Breast epithelium (tissue), 4 donors: Measurements from ENCODE around the gene CPNE7. TPM values are rescaled to one million over a fixed set of nuclear protein-coding genes. Genes with fewer than 3 reads are reported as not detected.

Experiments used
- DNase-seq, 2 donors: peaks; one replicate each; pipeline ENCODE4 v3.0.0-alpha.2; 2019; ENCODE audit warnings: low spot score in 2 of 2
- H3K27ac ChIP-seq, 2 donors: fragments of 200-600 bp; sonication (generic) in 1 of 2; one replicate each; pipeline ENCODE4 v1.5.1; 2016 to 2019; ENCODE audit warnings: mild to moderate bottlenecking in 1 of 2
- H3K27me3 ChIP-seq, 2 donors: fragments of 200-600 bp; sonication (generic) in 1 of 2; one replicate each; pipeline versions ENCODE4 v1.5.1 to v1.6.0; 2017 to 2019; ENCODE audit warnings: control low read depth in 1 of 2, mild to moderate bottlenecking in 1 of 2
- H3K36me3 ChIP-seq: fragments of 200-600 bp; one replicate; pipeline ENCODE4 v1.5.1; 2019
- H3K4me1 ChIP-seq, 2 donors: fragments of 200-600 bp; sonication (generic); one replicate each; pipeline ENCODE4 v1.5.1; 2016 to 2019; ENCODE audit warnings: control low read depth in 1 of 2
- H3K4me3 ChIP-seq, 3 donors: fragments of 200-600 bp; sonication (generic); 1 replicate in 2 of 3; 2 replicates in 1 of 3; pipeline ENCODE4 v1.5.1; 2016 to 2019; ENCODE audit warnings: mild to moderate bottlenecking in 3 of 3, moderate library complexity in 2 of 3
- H3K9me3 ChIP-seq, 2 donors: fragments of 200-600 bp; sonication (generic) in 1 of 2; one replicate each; pipeline ENCODE4 v1.5.1; 2016 to 2019; ENCODE audit warnings: control low read depth in 1 of 2
- POLR2A ChIP-seq: fragments of 450-650 bp; IDR thresholded peaks from one replicate; pipeline ENCODE4 v1.6.1; 2016; ENCODE audit warnings: antibody characterized with exemption, mild to moderate bottlenecking, moderate library complexity
- POLR2AphosphoS5 ChIP-seq, 3 donors: sonication (generic); formaldehyde crosslinking; IDR thresholded peaks; one replicate each; pipeline ENCODE4 v1.6.1; 2017; ENCODE audit warnings: antibody characterized with exemption in 3 of 3
- intact Hi-C: fragments of 100-400 bp; cut with DNase I; formaldehyde crosslinking; loops from one replicate; pipeline ENCODE4 v1.15.1; 2023; ENCODE audit warnings: low total_unique reads
- total RNA-seq, 3 donors: library from RNA; depleted of rRNA; stranded (reverse); fragments of >200 nt; gene quantifications; one replicate each; pipeline ENCODE4 v1.1.0, GENCODE V29; 2016
- TF ChIP-seq, protein P1 (sequence below), 3 donors: fragments of 450-650 bp; IDR thresholded peaks; one replicate each; pipeline ENCODE4 v1.5.1; 2016 to 2017; ENCODE audit warnings: antibody characterized with exemption in 3 of 3, mild to moderate bottlenecking in 3 of 3, moderate library complexity in 3 of 3

CPNE7 gene
- total RNA-seq, 3 donors from 2014 or later = 1.2 to 4.9 TPM; not detected in 1

DNA sequence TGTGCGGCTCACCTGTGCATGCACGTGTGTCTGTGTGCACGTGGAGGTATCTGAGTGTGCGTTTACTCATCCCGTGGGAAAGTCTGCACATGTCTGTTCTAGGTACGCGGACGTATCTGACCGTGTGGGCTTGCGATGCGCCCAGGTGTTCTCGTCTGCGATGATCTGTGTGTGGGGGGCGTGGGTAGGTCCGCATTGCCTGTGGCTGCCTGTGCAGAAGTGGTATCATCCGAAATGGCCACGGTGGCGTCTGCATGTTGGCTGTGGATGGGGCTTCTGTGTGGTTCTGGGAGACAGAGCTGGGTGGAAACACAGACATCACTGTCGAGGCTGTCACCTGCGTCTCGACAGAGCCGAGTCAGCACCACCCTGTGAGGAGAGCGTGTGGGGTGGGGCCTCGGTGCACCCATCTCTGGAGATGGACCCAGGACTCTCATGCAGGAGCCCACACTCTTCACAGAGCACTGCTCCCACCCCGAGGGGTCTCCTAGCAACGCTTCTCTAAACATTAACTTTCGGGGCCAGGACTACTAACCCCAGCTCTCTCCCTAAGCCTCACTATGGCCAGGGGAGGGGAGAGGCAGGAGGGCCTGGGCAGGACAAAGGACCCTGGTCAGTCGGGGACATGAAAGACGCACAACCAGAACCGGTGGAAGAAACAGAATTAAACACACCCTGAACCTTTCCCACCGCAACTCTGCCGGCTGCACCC lies 46.3 kb downstream of the CPNE7 start:
- DNase-seq = no peak
- no peaks in the 10 kb centered on the region for H3K4me1 ChIP-seq
- TF ChIP-seq, protein P1, sequence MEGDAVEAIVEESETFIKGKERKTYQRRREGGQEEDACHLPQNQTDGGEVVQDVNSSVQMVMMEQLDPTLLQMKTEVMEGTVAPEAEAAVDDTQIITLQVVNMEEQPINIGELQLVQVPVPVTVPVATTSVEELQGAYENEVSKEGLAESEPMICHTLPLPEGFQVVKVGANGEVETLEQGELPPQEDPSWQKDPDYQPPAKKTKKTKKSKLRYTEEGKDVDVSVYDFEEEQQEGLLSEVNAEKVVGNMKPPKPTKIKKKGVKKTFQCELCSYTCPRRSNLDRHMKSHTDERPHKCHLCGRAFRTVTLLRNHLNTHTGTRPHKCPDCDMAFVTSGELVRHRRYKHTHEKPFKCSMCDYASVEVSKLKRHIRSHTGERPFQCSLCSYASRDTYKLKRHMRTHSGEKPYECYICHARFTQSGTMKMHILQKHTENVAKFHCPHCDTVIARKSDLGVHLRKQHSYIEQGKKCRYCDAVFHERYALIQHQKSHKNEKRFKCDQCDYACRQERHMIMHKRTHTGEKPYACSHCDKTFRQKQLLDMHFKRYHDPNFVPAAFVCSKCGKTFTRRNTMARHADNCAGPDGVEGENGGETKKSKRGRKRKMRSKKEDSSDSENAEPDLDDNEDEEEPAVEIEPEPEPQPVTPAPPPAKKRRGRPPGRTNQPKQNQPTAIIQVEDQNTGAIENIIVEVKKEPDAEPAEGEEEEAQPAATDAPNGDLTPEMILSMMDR (IDR thresholded peaks at IDR 0.05) = no peak
- no peak for TF ChIP-seq POLR2A
- no peak for TF ChIP-seq POLR2AphosphoS5 (IDR thresholded peaks at IDR 0.05)
- H3K27me3 ChIP-seq = peaks cover 0 to 10% of the 10 kb centered on the region in 2 donors
- H3K27ac ChIP-seq = no peak overlapping the region
- H3K9me3 ChIP-seq = no peaks in the 10 kb centered on the region
- intact Hi-C loops = loop anchor here (10.0 kb wide), 1 partner anchor 447 kb away; the partner anchor contains the start of gene CDH15
- H3K4me3 ChIP-seq = no peak overlapping the region
- no peaks in the 10 kb centered on the region for H3K36me3 ChIP-seq

DNA sequence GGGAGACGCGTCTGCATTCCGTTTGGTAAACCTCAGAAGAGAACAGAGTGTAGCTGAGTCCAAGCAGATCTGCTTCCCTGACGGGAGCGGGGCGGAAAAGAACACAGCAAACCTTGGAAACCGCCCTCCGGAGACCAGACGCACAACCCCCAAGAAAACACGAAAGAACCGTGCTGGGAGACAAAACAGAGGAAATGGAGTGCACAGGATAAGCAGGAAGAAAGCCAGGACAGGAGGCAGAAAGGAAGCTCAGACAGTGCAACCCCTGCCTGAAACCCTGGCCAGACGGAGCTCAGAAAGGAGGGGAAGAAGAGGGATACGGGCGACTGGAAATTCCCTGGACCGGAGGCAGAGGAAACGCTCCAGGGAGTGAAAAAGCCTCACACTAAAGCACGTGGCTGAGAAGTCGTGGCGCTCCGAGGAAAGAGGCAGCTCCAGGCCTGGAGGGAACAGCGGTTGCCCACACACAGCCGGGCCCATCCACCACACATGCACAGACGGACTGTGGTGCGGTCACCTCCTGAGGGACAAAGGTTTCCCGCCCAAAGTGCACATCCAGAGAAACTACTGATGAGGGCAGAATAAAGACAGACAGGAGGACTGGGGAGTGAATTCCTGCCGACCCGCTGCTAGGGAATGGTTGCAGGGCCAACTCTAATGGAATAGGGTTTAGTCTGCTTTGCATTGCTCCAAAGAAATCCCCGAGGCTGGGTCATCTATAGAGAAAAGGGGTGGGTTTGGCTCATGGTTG lies 48.1 kb downstream of the CPNE7 start:
- no peaks in the 10 kb centered on the region for H3K36me3 ChIP-seq
- H3K9me3 ChIP-seq = no peaks in the 10 kb centered on the region
- H3K27ac ChIP-seq = no peak overlapping the region
- H3K4me1 ChIP-seq = no peaks in the 10 kb centered on the region
- TF ChIP-seq, protein P1 (IDR thresholded peaks at IDR 0.05) = no peak
- TF ChIP-seq POLR2A (no peak), POLR2AphosphoS5 (IDR thresholded peaks at IDR 0.05) (no peak)
- no peak for DNase-seq
- peaks cover 0 to 4% of the 10 kb centered on the region in 2 donors for H3K27me3 ChIP-seq
- intact Hi-C loops = loop anchor here (10.0 kb wide), 1 partner anchor 449 kb away; the partner anchor contains the start of gene CDH15
- H3K4me3 ChIP-seq = no peak overlapping the region

DNA sequence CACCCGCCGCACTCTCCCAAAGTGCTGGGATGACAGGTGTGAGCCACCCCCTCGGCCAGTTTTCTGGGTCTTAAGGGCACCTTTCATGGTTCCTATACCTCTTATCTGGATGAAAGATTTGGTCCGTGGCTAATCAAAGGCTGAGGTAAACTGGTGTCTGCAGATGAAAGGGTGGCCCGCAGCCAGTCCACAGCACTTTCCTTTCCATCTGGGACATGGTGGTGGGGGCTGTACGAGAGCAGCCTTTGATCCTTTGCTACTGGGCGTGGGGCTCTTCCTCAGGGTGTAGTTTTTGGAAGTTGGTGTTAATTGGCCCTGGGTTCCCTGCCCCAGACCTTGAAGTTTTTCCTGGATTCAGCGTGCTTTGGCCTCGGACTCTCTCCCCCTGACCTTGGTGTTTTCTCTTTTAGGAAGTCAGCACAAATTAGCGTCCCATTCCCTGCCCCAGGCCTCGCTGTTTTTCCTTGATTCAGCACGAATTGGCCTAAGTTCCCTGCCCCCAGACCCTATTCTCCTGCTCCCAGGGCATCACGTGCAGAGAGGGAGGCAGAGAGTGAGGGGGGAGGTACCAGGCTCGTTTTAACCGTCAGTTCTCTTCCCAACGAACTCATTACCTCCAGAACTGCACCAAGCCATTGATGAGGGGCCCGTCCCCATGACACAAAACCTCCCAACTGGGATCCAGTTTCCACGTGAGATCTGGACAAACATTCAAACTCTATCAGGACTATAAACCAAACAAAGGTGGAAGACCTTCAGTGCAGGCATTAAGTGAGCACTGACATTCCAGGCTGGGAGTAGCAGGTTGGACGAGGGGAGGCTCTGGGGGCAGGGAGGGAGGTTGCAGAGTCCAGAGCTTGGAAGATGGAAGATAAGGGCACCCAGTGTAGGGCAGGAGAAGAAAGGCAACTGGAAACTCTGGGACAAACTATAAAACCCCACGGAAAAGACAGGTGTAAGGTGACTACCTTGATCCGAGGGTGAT lies 49.5 kb downstream of the CPNE7 start:
- H3K4me1 ChIP-seq = no peaks in the 10 kb centered on the region
- H3K4me3 ChIP-seq = no peak overlapping the region
- intact Hi-C loops = loop anchor here (1.0 to 10.0 kb wide), 2 partner anchors 46 to 450 kb away; partner anchors contain the start of gene CDH15
- H3K9me3 ChIP-seq = no peaks in the 10 kb centered on the region
- no peak for TF ChIP-seq POLR2A
- TF ChIP-seq, protein P1 (IDR thresholded peaks at IDR 0.05) = no peak
- DNase-seq = no peak
- H3K27ac ChIP-seq = no peak overlapping the region
- H3K36me3 ChIP-seq = no peaks in the 10 kb centered on the region
- peaks cover 0 to 1% of the 10 kb centered on the region in 2 donors for H3K27me3 ChIP-seq

DNA sequence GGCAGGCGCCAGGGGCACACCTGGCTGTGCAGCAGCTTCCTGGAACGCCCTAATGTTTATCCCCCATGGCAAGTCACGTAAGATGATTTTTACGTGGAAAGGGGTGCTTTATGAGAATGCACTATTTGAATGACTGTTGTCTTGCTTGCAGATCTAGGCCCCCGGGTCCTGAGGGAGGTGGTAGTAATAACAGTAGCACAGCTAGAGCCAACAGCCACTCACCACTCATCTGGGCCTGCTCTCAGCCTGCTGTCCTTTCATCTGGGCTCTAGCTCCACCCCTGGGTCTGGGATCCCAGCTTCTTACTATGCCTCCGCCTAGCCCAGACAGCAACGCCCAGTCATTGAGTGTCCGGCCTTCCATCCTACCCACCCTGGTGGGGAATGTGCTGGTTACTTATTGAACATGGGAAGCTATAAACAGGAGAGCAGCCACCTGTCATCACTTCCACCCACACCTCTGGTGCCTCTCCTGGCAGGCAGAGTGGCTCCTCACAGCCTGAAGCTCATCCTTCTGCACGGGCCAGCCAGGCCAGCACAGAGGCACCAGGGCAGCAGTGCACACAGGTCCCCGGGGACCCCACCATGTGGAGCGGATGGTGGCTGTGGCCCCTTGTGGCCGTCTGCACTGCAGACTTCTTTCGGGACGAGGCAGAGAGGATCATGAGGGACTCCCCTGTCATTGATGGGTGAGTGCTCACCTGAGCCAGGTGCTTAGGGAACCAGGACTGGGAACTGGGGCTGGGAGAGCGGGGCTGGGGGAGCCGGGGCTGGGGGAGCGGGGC lies 54.5 kb downstream of the CPNE7 start:
- peaks cover 0 to 32% of the 10 kb centered on the region in 2 donors for H3K27me3 ChIP-seq
- TF ChIP-seq POLR2AphosphoS5 (IDR thresholded peaks at IDR 0.05) = no peak
- TF ChIP-seq POLR2A = no peak
- TF ChIP-seq, protein P1 (IDR thresholded peaks at IDR 0.05) = no peak
- no peaks in the 10 kb centered on the region for H3K9me3 ChIP-seq
- no peaks in the 10 kb centered on the region for H3K4me1 ChIP-seq
- DNase-seq = no peak
- intact Hi-C loops = loop anchor here (10.0 kb wide), 1 partner anchor 455 kb away; the partner anchor contains the start of gene CDH15
- no peaks in the 10 kb centered on the region for H3K36me3 ChIP-seq
- H3K4me3 ChIP-seq = no peak overlapping the region
- no peak overlapping the region for H3K27ac ChIP-seq
